Measurements from ENCODE around the gene CHD1. TPM values are rescaled to one million over a fixed set of nuclear protein-coding genes. Genes with fewer than 3 reads are reported as not detected.
A peak's percentile ranks its signal among the peaks of the same experiment; 100 is the strongest.

Gene CHD1
- total and polyA plus RNA-seq, 9 of the 15 experiments (the other 6 are each of a cell fraction or from before 2014, with no cell fraction given) = 27.3 to 133 (median 58.7) TPM

DNA sequence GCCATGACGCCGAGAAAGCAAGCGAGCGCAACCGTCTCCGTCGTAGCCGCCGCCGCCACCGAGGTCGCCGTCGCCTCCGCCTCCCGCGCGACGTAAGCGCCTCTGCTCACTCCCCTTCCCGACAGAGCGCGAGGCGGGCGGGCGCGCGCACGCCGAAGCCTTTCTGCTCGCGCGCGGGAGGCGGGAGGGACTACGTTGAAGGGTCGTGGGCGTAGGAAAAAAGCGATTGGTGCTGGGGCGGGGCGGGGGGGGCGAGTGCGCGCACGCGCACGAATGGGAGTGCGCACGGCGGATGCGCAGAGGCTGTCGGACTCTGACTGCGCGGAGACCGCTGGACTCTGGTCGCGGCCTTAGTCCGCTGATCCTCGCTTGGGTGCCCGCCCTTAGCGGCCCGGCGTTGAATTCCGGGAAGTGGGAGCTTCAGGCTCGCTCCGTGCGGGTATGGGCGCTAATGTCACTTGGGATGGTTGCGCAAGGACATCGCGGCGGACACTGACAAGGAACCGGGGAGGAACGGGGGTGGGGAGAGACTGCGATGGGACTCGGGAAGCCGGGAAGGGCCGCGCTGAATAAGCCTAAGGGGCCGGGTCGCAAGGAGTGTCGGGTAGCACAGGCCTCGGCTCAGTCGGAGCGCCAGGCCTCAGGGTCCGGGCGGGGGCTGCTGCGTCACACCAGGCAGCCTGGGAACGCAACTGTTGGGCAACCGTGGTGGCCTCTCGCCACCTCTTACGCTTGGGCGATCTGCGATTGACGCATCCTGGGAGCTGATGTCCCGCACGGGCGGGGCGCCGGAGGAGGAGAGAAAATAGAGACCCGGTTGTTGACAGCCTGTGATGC is at the start of gene CHD1 (continued):
- TF ChIP-seq, protein P1, sequence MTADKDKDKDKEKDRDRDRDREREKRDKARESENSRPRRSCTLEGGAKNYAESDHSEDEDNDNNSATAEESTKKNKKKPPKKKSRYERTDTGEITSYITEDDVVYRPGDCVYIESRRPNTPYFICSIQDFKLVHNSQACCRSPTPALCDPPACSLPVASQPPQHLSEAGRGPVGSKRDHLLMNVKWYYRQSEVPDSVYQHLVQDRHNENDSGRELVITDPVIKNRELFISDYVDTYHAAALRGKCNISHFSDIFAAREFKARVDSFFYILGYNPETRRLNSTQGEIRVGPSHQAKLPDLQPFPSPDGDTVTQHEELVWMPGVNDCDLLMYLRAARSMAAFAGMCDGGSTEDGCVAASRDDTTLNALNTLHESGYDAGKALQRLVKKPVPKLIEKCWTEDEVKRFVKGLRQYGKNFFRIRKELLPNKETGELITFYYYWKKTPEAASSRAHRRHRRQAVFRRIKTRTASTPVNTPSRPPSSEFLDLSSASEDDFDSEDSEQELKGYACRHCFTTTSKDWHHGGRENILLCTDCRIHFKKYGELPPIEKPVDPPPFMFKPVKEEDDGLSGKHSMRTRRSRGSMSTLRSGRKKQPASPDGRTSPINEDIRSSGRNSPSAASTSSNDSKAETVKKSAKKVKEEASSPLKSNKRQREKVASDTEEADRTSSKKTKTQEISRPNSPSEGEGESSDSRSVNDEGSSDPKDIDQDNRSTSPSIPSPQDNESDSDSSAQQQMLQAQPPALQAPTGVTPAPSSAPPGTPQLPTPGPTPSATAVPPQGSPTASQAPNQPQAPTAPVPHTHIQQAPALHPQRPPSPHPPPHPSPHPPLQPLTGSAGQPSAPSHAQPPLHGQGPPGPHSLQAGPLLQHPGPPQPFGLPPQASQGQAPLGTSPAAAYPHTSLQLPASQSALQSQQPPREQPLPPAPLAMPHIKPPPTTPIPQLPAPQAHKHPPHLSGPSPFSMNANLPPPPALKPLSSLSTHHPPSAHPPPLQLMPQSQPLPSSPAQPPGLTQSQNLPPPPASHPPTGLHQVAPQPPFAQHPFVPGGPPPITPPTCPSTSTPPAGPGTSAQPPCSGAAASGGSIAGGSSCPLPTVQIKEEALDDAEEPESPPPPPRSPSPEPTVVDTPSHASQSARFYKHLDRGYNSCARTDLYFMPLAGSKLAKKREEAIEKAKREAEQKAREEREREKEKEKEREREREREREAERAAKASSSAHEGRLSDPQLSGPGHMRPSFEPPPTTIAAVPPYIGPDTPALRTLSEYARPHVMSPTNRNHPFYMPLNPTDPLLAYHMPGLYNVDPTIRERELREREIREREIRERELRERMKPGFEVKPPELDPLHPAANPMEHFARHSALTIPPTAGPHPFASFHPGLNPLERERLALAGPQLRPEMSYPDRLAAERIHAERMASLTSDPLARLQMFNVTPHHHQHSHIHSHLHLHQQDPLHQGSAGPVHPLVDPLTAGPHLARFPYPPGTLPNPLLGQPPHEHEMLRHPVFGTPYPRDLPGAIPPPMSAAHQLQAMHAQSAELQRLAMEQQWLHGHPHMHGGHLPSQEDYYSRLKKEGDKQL (CRISPR knock-in tag; IDR thresholded peaks at IDR 0.05; ENCODE audit: borderline replicate concordance) = no peak; the same call in 1 of the 2 replicates
- TF ChIP-seq, protein P2, sequence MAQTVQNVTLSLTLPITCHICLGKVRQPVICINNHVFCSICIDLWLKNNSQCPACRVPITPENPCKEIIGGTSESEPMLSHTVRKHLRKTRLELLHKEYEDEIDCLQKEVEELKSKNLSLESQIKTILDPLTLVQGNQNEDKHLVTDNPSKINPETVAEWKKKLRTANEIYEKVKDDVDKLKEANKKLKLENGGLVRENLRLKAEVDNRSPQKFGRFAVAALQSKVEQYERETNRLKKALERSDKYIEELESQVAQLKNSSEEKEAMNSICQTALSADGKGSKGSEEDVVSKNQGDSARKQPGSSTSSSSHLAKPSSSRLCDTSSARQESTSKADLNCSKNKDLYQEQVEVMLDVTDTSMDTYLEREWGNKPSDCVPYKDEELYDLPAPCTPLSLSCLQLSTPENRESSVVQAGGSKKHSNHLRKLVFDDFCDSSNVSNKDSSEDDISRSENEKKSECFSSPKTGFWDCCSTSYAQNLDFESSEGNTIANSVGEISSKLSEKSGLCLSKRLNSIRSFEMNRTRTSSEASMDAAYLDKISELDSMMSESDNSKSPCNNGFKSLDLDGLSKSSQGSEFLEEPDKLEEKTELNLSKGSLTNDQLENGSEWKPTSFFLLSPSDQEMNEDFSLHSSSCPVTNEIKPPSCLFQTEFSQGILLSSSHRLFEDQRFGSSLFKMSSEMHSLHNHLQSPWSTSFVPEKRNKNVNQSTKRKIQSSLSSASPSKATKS (CRISPR knock-in tag; IDR thresholded peaks at IDR 0.05) = no peak
- no peak for TF ChIP-seq RUNX1 (IDR thresholded peaks at IDR 0.05; ENCODE audit: low read depth)
- TF ChIP-seq TAF9B (IDR thresholded peaks at IDR 0.05; ENCODE audit: partially characterized antibody) = peak; percentile 88
- TF ChIP-seq TOE1 (IDR thresholded peaks at IDR 0.05; ENCODE audit: borderline replicate concordance) = peak; percentile 74; the same call in 1 of the 2 replicates
- TF ChIP-seq TOE1 (CRISPR knock-in tag; IDR thresholded peaks at IDR 0.05; ENCODE audit: borderline replicate concordance, low read depth) = peak; percentile 72; the same call in 1 of the 2 replicates
- no peak for TF ChIP-seq SMARCE1 (IDR thresholded peaks at IDR 0.05)
- no peak for TF ChIP-seq KLF6 (CRISPR knock-in tag; IDR thresholded peaks at IDR 0.05; ENCODE audit: borderline replicate concordance)
- TF ChIP-seq PHF8 (IDR thresholded peaks at IDR 0.05; ENCODE audit: borderline replicate concordance, low read length) = peak; percentile 96
- TF ChIP-seq KLF10 (CRISPR knock-in tag; IDR thresholded peaks at IDR 0.05) = no peak
- TF ChIP-seq ZNF511 (CRISPR knock-in tag; IDR thresholded peaks at IDR 0.05) = peak; percentile 91; the same call in 1 of the 2 replicates
- TF ChIP-seq ZNF324 (CRISPR knock-in tag; IDR thresholded peaks at IDR 0.05) = no peak; the same call in 1 of the 2 replicates
- TF ChIP-seq WHSC1 (IDR thresholded peaks at IDR 0.05; ENCODE audit: low read length) = no peak
- TF ChIP-seq BHLHE40 (IDR thresholded peaks at IDR 0.05; ENCODE audit: low read length) = peak; percentile 76
- TF ChIP-seq ATF6 (CRISPR knock-in tag; IDR thresholded peaks at IDR 0.05) = peak; percentile 74
- TF ChIP-seq SUPT5H (IDR thresholded peaks at IDR 0.05) = peak; percentile 98
- peak; percentile 89 for TF ChIP-seq BRD4 (IDR thresholded peaks at IDR 0.05)
